IPS-15b (cell line): ENCODE measurements around the gene DHX34.
"Not testable (repeated sequence)": the region's sequence is repeated elsewhere in the genome, so short reads cannot be mapped to it uniquely, and the experiment has no call there.

Source experiments
- H3K27me3 ChIP-seq: one replicate; pipeline ENCODE4 v1.6.1; 2013; ENCODE audit warnings: low read length; ENCODE audit not compliant: control insufficient read depth, insufficient read depth
- H3K36me3 ChIP-seq: one replicate; pipeline ENCODE4 v1.6.1; 2013; ENCODE audit warnings: low read length; ENCODE audit not compliant: control insufficient read depth, insufficient read depth
- H3K4me1 ChIP-seq: one replicate; pipeline ENCODE4 v1.6.1; 2013; ENCODE audit warnings: mild to moderate bottlenecking, low read length; ENCODE audit not compliant: control insufficient read depth, insufficient read depth
- H3K4me3 ChIP-seq: one replicate; pipeline ENCODE4 v1.5.1; 2013; ENCODE audit warnings: low read depth, low read length
- H3K9ac ChIP-seq: one replicate; pipeline ENCODE4 v1.6.1; 2013; ENCODE audit warnings: low read depth, mild to moderate bottlenecking, low read length
- H3K9me3 ChIP-seq: one replicate; pipeline ENCODE4 v1.6.1; 2013; ENCODE audit warnings: mild to moderate bottlenecking, low read length; ENCODE audit not compliant: control insufficient read depth, insufficient read depth

The DHX34 gene

DNA sequence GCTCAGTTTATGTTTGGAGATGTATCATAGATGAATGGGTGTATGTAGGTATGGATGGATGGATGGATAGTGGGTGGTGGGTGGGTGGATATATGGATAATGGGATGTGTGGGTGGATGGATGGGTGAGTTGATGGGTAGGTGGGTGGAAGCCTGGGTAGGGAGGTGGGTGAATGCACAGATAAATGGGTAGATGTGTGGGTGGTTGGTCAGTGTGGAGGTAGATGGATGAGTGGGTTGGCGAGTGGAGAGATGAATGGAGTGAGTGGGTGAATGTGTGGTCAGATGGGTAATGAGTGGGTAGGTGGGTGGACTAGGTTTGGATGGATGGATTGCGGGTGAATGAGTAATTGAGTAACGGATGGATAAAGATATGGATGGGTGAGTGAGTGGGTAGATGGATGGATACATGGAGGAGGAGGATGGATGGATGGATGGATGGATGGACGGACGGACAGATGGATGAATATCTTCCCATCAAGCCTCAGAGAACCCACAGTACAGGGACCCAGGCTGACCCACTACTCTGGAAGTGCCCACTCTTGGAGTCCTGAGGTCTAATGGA is 56.8 kb downstream of the DHX34 start:
- no peaks in the 10 kb centered on the region for H3K4me1 ChIP-seq
- H3K27me3 ChIP-seq, result no peaks in the 10 kb centered on the region
- H3K4me3 ChIP-seq, result no peak overlapping the region
- H3K9me3 ChIP-seq, result no peaks in the 10 kb centered on the region
- H3K9ac ChIP-seq, result no peak overlapping the region
- H3K36me3 ChIP-seq, result no peaks in the 10 kb centered on the region

DNA sequence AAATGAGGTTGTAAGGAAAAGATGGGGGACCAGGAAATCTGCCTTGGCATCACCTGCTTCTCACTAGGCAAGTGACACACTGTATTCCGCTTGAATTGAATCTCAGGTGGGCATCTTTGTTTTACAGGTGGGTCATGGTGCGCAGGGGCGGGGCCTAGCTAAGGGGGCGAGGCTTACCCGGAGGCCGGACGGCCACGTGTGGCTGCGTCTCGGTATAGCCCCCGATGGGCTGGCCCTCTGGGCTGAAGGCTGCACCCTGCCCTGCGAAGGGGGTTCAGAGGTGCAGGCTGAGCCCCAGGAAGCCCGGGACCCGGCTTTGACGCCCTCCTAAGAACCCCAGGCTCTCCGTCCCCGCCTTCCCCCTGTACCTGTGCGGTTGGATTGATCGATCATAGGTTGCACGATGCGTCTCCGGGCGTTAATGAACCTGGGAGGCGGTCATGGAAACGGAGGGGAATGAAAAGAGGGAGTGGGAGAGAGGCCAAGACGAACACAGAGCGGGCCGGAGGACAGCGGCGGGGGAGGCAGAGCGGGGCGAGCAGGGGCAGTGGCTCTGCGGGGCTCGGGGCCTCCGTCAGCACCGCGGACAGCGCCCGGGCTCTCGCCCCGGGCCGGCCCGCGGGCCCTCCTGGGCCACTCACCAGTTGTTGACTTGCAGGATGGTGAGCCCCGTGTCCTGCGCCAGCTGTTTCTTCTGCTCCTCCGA is 57.7 kb downstream of the DHX34 start:
- Histone ChIP-seq H3K27me3 (no peaks in the 10 kb centered on the region), H3K36me3 (no peaks in the 10 kb centered on the region), H3K9me3 (no peaks in the 10 kb centered on the region), H3K4me3 (peak overlapping the region; percentile 52), H3K9ac (no peak overlapping the region), H3K4me1 (no peaks in the 10 kb centered on the region)

DNA sequence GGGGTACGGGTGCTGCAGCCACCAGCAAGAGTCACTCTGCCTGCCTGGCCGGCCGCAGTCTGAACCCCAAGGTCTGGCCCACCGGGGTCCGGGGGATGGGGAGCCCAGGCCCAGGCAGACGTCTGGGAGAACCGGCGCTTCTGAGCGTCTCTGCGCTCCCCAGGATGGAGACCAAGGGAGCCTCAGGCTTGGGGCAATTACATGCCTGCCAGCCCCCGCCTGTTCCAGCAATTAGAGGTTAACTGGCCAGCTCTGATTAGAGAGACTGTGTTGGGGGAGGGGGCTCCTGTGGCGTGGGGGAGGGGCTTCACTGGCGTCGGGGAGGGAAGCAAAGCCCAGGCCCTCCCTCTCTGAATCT is 58.3 kb downstream of the DHX34 start:
- no peak overlapping the region for H3K9ac ChIP-seq
- no peaks in the 10 kb centered on the region for H3K27me3 ChIP-seq
- peak overlapping the region; percentile 52 for H3K4me3 ChIP-seq

DNA sequence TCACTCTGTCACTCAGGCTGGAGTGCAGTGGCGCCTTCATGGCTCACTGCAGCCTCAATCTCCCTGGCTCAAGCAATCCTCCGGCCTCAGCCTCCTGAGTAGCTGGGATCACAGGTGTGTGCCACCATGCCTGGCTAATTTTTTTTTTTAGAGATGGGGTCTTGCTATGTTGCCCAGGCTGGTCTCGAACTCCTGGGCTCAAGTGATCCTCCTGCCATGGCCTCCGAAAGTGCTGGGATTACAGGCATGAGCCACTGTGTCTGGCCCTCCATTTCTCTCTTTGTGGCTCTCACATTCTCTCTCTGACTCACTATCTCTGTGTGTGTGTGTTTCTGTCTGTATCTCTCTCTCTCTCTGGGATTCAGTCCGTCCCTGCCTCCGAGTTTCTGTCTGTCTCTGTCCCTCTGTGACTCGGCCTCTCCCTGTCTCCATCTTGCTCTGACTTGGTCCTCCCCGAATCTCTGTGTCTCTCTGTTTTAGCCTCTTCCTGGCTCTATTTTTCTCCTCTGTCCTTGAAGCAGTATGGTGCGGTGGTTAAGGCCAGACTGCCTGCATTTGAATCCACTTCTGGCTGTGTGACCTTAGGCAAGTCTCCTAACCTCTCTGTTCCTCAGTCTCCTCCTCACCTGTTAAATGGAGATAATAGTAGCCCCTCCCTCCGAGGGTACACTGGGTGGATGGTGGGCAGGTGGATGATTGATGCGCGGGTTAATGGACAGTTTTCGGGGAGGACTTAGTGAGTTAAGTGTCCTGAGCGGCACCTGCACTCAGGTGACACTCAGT is 59.2 kb downstream of the DHX34 start:
- Histone ChIP-seq H3K4me3 (no peak overlapping the region), H3K9me3 (no peaks in the 10 kb centered on the region), H3K27me3 (no peaks in the 10 kb centered on the region), H3K9ac (no peak overlapping the region), H3K4me1 (no peaks in the 10 kb centered on the region), H3K36me3 (no peaks in the 10 kb centered on the region)

More for the DNA sequence above, 58.3 kb downstream of the DHX34 start:
- no peaks in the 10 kb centered on the region for H3K9me3 ChIP-seq
- no peaks in the 10 kb centered on the region for H3K36me3 ChIP-seq
- H3K4me1 ChIP-seq, result no peaks in the 10 kb centered on the region

DNA sequence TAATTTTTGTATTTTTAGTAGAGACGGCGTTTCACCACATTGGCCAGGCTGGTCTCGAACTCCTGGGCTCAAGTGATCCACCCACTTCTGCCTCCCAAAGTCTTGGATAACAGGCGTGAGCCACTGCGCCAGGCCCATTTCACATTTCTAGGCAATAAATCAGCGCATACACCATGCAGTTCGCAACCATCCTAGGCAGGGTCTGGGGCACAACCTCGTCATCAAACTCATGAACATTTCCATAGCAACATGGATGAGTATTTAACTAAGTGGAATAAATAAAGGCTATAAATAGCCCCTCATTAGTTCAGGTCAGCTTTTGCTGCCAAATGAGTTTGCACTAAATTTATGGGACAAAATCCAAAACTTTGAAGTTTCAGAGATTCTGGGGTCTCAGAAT is 62.0 kb downstream of the DHX34 start:
- Histone ChIP-seq H3K4me1 (no peaks in the 10 kb centered on the region), H3K9me3 (no peaks in the 10 kb centered on the region), H3K27me3 (peaks cover 2% of the 10 kb centered on the region), H3K36me3 (peaks cover 8% of the 10 kb centered on the region), H3K4me3 (no peak overlapping the region), H3K9ac (no peak overlapping the region)

DNA sequence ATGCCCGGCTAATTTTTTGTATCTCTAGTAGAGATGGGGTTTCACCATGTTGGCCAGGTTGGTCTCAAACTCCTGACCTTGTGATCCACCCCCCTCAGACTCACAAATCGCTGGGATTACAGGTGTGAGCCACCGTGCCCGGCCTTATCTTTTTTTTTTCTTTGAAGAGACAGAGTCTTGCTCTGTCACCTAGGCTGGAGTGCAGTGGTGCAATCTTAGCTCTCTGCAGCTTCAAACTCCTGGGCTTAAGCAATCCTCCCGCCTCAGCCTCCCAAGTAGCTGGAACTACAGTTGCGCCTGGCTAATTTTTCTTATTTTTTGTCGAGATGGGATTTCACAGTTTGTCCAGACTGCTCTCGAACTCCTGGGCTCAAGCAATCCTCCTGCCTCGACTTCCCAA is 62.6 kb downstream of the DHX34 start:
- H3K36me3 ChIP-seq, H3K4me3 ChIP-seq, H3K4me1 ChIP-seq, H3K9ac ChIP-seq, H3K9me3 ChIP-seq, H3K27me3 ChIP-seq: not testable (repeated sequence)

DNA sequence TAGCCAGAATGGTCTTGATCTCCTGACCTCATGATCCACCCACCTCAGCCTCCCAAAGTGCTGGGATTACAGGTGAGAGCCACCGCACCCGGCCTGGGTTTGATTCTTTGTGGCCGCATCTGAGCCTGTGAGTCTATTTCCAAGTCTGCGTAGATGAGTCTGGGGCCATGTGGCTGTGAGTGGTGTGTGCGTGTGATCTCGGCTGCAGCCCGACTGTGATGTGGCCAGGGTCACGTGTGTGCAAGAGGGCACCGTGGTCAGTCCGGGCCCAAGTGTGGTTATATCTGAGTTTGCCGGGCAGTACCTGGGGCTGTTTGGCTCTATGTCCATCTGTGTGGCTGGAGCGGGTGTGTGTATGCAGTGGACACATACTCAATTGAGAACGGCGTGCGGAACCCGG is 64.8 kb downstream of the DHX34 start:
- H3K27me3 ChIP-seq, result peaks cover 29% of the 10 kb centered on the region

DNA sequence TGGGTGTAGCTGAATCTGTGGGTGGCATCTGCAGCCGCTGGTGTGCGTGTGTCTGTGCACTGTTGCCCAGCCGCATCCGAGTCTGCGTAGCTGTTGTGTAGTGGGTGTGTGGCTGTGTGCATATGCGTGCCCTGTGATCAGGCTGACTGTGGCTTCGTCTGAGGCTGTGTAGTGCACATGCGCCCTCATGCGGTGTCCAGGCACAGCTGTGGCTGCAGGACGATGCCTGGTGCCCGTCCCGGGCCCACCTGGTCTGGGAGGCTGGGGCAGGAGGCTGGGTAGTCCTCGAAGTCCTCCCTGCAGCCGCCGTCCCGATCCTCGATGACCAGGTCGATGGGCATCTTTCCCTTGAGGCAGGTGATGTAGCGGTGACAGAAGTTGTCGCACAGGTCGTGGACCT is 65.4 kb downstream of the DHX34 start:
- Histone ChIP-seq H3K4me1 (peaks cover 7% of the 10 kb centered on the region), H3K36me3 (peaks cover 8% of the 10 kb centered on the region), H3K27me3 (peaks cover 30% of the 10 kb centered on the region), H3K9me3 (no peaks in the 10 kb centered on the region), H3K4me3 (no peak overlapping the region), H3K9ac (no peak overlapping the region)

More for the DNA sequence above, 64.8 kb downstream of the DHX34 start:
- peaks cover 8% of the 10 kb centered on the region for H3K36me3 ChIP-seq
- no peaks in the 10 kb centered on the region for H3K9me3 ChIP-seq
- no peak overlapping the region for H3K4me3 ChIP-seq
- H3K9ac ChIP-seq, result no peak overlapping the region
- H3K4me1 ChIP-seq, result peaks cover 7% of the 10 kb centered on the region

DNA sequence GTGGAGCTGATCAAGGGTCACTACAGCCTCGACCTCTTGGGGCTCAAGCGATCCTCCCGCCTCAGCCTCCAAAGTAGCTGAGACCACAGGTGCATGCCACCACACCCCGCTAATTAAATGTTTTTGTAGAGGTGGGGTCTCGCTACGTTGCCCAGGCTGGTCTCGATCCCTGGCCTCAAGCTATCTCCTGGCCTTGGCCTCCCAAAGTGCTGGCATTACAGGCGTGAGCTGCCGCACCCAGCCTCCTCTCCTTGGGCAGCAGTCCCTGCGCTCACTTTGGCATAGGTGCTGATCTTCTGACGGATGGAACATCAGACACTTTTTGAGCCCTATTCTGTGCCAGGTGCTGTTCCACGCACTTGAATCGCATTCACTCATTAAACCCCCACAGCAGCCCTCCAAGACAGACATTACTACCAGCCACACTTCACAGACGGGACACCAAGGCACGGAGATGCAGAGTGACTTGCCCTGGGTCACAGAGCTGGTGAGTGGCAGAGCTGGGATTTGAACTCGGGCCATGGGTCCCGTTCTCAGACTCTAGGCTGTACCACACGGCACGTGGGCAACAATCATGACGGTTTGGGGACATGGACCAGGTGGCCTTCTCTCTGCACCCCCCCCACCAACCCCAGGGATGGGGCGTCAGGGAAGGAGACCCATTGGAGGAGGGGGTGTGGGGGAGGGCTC is 67.0 kb downstream of the DHX34 start:
- Histone ChIP-seq H3K4me3 (no peak overlapping the region), H3K9me3 (no peaks in the 10 kb centered on the region), H3K9ac (no peak overlapping the region), H3K27me3 (peaks cover 47% of the 10 kb centered on the region), H3K36me3 (peaks cover 8% of the 10 kb centered on the region), H3K4me1 (peaks cover 7% of the 10 kb centered on the region)

DNA sequence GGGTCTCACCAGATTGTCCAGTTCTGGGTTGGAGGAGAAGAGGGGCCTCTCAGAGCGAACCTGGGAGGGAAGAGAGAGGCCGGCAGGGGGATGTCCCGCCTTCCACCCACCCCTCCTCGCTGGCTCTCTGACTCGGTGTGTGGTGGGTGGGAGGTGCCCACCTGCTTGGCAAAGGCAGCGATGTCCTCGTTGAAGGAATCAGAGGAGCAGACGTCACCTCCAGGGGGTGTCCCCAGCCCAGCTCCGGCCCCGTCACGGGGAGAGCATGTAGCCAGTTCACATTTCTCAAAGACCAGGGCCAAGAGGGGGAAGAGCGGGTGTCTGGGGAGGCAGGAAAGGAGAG is 67.5 kb downstream of the DHX34 start:
- H3K27me3 ChIP-seq, result peaks cover 52% of the 10 kb centered on the region
- peaks cover 8% of the 10 kb centered on the region for H3K36me3 ChIP-seq
- peak overlapping the region; percentile 58 for H3K4me3 ChIP-seq

DNA sequence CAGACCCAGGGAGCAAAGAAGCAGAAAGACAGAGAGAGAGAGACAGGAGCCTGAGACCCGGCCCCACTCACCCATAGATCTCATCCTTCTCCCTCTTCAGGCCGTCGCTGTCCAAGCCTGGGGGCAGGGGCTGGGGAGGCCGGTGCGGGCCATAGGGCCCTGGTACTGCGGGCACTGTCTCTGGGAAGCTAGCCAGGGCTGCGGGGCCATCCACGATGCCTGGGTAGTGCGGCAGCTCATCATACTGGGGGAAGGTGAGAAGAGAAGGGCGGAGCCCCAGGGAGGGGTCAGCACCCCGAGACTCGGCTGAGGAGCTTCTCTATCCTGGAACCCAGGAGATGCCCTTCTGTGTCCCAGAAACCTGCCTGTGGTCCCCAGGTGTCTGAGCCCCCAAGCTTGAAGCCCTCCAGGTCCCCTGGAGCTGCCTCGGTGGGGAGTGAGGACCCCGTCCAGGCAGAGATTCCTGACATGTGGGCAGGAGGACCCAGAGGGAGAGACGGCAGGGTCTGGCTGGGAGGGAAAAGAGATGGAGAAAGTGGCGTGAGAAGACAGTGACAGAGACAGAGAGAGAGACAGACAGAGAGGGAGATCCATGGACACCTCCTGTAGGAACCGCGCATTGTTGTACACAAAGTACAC is 68.1 kb downstream of the DHX34 start:
- peaks cover 12% of the 10 kb centered on the region for H3K4me1 ChIP-seq
- H3K27me3 ChIP-seq, result peaks cover 56% of the 10 kb centered on the region
- peak overlapping the region; percentile 58 for H3K4me3 ChIP-seq
- H3K9ac ChIP-seq, result no peak overlapping the region
- H3K36me3 ChIP-seq, result peaks cover 8% of the 10 kb centered on the region
- H3K9me3 ChIP-seq, result no peaks in the 10 kb centered on the region

More for the DNA sequence above, 67.5 kb downstream of the DHX34 start:
- Histone ChIP-seq H3K9me3 (no peaks in the 10 kb centered on the region), H3K4me1 (peaks cover 11% of the 10 kb centered on the region), H3K9ac (no peak overlapping the region)
